ENCODE measurements around the gene ZNF358.

GRCh38 chr19:7522072-7522922, 6.4 kb downstream of the ZNF358 start, which contains the start of gene MCOLN1:
- TF ChIP-seq CTCF (IDR thresholded peaks at IDR 0.05) (peak in 4 of 6 experiments; percentile 47 to 62 (median 56)), POLR2AphosphoS5 (IDR thresholded peaks at IDR 0.05) (peak; percentile 94 to 98), POLR2A (IDR thresholded peaks at IDR 0.05) (peak in 3 of 4 donors; percentile 39 to 94 (median 76))

Measured in upper lobe of left lung (tissue), 4 donors.